OCI-LY1 (cell line): ENCODE measurements around the gene ALDH1A2.

ENCODE experiments used
- EZH2 ChIP-seq: fragments of 200-600 bp; sonication (generic), shearing (Covaris generic); IDR thresholded peaks from 2 replicates; pipeline ENCODE4 v1.8.0; 2017; ENCODE audit warnings: borderline replicate concordance, mixed run types, mild to moderate bottlenecking, antibody characterized with exemption, low read length, moderate library complexity, mixed read lengths
- TF ChIP-seq, protein P1 (sequence below): fragments of 200-600 bp; sonication (generic), shearing (Covaris generic); IDR thresholded peaks from 2 replicates; pipeline ENCODE4 v1.5.1; 2017; ENCODE audit warnings: mild to moderate bottlenecking, antibody characterized with exemption, low read length, moderate library complexity, mixed read lengths

DNA sequence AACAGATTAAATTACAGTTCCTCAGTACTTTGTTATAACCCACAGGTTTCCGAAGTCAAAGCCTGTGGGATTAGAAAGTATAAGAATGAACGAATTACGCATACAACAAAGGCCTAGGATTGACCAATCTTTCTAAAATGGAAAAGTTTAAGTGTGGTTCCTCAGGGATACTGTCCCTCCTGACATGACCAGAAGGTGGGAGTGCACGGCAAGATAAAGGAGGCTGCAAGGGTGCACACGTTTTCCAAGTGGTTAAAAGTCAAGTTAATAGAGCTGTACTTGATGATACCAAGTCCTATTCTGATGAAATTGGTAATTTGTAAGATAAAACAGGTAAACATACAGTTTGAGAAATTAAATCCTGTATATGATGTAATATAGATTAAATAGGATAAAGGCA is 96.2 kb downstream of the ALDH1A2 start:
- TF ChIP-seq, protein P1, sequence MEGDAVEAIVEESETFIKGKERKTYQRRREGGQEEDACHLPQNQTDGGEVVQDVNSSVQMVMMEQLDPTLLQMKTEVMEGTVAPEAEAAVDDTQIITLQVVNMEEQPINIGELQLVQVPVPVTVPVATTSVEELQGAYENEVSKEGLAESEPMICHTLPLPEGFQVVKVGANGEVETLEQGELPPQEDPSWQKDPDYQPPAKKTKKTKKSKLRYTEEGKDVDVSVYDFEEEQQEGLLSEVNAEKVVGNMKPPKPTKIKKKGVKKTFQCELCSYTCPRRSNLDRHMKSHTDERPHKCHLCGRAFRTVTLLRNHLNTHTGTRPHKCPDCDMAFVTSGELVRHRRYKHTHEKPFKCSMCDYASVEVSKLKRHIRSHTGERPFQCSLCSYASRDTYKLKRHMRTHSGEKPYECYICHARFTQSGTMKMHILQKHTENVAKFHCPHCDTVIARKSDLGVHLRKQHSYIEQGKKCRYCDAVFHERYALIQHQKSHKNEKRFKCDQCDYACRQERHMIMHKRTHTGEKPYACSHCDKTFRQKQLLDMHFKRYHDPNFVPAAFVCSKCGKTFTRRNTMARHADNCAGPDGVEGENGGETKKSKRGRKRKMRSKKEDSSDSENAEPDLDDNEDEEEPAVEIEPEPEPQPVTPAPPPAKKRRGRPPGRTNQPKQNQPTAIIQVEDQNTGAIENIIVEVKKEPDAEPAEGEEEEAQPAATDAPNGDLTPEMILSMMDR: no peak
- no peak for TF ChIP-seq EZH2
